ENCODE data around the gene SYT14.
"Not testable (repeated sequence)": the region's sequence is repeated elsewhere in the genome, so short reads cannot be mapped to it uniquely, and the experiment has no call there.

SYT14 gene

GRCh38 chr1:210025870-210026269 is 87.9 kb downstream of the SYT14 start:
- DNase-seq (ENCODE audit: low read depth) = no peak

DNA sequence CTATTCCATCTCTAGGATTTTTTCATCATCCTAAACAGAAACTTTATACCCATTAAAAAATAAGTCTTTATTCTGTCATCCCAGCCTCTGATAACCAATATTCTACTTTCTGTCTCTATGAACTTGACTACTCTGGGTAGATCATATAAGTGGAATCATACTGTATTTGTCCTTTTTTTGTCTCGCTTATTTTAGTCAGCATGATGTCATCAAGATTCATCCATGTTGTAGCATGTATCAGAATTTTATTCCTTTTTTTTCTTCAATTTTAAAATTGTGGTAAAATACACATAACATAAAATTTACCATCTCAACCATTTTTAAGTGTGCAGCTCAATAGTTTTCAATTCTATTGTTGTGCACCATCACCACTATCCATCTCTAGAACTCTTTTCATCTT is 90.0 kb downstream of the SYT14 start:
- DNase-seq (ENCODE audit: low read depth) = no peak

GRCh38 chr1:210031473-210031872 is 93.5 kb downstream of the SYT14 start:
- no peak for DNase-seq (ENCODE audit: low read depth)

GRCh38 chr1:210043058-210043457 is 105.0 kb downstream of the SYT14 start:
- DNase-seq (ENCODE audit: low read depth) = no peak

- no peak for DNase-seq (ENCODE audit: low read depth)
Measured at GRCh38 chr1:210049616-210050015, 111.6 kb downstream of the SYT14 start.

- DNase-seq (ENCODE audit: low read depth) = not testable (repeated sequence)
Measured at GRCh38 chr1:210050491-210050890, 112.5 kb downstream of the SYT14 start.

- no peak for DNase-seq (ENCODE audit: low read depth)
Measured at GRCh38 chr1:210053126-210053525, 115.1 kb downstream of the SYT14 start.

- DNase-seq (ENCODE audit: low read depth) = no peak
Measured at GRCh38 chr1:210057593-210057992, 119.6 kb downstream of the SYT14 start.

DNA sequence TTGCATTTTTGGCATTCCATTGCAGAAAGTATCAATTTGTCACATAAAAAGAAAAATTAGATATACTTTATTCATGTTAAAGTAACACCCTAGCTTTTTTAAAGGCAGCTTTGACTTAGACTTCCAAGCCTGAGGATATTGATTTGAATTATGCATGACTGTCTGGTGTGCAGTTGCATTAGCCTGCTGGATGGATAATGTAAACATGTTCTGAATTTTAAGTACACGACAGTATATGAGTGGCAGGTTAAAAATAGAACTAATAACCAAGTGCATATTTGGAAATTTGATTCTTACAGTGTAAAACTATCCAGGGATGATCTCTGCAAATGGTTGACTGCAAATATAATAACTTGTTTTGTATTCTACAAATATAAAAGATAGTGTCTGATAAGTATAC is 124.0 kb downstream of the SYT14 start:
- DNase-seq (ENCODE audit: low read depth) = no peak

GRCh38 chr1:210070531-210070930 is 132.5 kb downstream of the SYT14 start:
- DNase-seq (ENCODE audit: low read depth) = no peak

DNA sequence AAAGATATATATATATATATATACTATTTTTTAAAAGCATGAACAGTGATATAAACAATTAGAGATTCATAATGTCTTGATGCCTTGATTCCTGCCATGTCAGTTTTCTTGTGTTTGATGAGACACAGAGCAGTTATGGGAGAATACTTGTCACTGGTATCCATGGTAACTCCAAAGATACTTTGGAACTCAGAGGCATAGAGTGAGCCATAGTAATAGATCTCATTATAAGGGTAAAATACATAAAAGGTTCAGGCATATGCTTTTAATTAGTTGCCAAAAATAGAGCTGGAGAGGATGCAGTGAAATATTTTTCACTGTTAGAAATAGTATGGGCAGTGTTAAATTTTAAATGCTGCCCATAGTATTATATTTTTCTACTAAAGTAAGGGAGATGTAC is 134.1 kb downstream of the SYT14 start:
- no peak for DNase-seq (ENCODE audit: low read depth)

DNA sequence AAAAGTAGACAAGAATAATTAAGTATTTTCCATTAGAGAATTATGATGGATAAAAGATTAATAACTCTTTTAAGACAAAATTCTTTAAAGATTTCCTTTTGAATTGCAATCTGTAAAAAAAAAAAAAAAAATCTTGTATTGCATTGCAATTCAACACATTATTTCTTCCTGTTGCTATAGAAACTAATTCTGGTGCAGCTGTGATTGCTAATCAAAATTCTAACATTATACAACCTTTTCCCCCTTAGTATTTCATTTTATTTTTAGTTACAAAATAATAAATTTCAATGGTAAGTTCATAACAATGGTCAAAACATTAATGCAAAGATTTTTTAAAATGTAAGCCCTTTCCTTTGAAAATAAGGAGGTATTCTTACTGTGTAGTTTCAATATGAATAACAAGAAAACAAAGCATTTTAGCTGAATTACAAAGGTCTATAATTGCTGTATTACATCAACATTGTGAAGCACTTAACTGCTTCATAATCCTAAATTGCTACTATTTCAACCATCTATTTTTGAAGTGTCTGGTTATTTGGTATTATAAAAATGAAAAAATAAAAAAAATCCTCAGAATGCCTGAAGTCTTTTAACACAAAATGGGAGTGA is 135.0 kb downstream of the SYT14 start:
- no peak for DNase-seq (ENCODE audit: low read depth)

DNA sequence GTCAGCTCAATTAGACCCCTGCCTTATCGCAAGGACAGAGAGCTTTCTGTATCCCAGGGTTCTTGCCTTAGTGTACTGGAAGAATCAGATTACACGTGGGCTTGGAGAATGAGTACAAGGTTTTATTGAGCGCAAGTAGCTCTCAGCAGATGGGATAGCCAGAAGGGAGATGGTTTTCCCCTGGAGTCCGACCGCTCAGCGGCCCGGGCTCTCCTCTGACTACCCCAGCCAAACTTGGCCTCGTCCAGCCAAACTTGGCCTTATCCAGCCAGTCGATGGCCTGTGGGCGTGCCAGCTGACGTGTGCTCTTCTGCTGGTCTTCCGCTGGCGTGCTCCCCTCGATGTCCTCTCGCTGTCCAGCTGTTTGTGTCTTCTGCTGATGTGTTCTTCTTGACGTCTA is 136.9 kb downstream of the SYT14 start:
- no peak for DNase-seq (ENCODE audit: low read depth)

GRCh38 chr1:210076620-210077019 is 138.6 kb downstream of the SYT14 start:
- DNase-seq (ENCODE audit: low read depth) = no peak

DNA sequence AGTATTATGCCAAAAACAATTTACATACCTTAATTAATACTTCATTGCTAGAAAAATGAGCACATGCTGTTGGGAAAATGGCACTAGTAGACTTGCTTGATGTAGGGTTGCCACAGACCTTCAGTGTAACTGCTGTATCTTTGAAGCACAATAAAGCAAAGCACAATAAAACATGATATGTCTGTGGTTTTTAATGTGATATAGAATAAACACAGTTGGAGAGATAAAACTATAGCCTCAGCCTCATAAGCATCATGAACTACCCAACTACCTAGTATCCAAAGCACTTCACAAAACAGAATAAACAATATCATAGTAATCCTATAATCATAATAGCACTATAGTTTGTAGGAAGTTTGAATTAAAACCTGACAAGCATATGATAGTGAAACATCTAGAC is 143.5 kb downstream of the SYT14 start:
- DNase-seq (ENCODE audit: low read depth) = no peak

DNA sequence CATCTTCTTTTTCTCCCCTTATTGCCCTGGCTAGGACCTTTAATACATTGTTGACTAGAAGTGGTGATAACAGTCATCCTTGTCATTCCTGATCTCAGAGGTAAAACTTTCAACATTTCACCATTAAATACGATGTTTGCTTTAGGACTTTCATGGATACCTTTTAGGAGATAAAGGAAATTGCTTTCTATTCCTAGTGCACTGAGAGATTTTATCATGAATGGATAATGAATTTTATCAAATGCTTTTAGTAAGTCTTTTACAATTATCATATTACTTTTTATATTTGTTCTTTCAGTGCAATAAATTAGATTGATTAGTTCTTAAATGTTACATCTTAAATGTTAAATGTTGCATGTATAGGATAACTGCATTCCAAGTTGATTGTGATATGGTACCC is 147.3 kb downstream of the SYT14 start:
- DNase-seq (ENCODE audit: low read depth) = no peak

DNA sequence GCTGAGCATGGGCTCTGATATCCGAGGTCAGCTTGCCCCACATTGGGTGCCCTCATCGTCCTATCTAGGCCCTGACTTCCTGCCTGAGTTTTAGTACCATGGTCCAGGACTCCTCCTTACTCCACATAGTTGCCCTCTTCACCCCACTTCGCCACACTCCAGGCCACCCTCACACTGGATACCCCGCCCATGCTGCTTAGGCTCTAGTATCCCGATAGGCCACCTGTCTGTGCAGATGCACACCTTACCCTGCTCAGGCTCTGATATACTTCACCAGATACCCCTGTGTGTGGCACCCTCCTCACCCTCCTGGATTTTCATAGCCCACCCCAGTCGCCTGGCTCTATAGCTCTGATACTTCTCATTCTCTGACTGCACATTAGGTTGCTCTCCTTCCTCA is 149.0 kb downstream of the SYT14 start:
- no peak for DNase-seq (ENCODE audit: low read depth)

GRCh38 chr1:210089855-210090254 is 151.8 kb downstream of the SYT14 start:
- DNase-seq (ENCODE audit: low read depth) = no peak

DNA sequence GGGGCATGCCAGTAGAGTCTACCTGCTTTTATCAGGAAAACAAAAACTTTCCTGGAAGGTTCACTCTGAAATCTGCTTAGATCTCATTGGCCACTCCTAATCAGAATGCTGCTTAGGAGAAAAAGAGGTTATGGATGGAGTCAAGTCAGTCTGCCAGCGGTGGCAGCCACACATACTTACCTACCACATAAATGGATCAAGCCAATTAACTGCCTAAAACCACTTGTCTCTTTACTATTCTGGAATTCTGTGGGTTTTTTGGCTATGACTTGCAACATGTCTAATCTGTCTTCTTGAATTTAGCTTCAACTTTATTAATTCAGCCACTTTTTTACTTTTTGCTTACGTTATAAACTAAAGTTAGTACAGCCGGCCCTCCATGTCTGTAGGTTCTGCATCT is 154.3 kb downstream of the SYT14 start:
- DNase-seq (ENCODE audit: low read depth) = no peak

DNA sequence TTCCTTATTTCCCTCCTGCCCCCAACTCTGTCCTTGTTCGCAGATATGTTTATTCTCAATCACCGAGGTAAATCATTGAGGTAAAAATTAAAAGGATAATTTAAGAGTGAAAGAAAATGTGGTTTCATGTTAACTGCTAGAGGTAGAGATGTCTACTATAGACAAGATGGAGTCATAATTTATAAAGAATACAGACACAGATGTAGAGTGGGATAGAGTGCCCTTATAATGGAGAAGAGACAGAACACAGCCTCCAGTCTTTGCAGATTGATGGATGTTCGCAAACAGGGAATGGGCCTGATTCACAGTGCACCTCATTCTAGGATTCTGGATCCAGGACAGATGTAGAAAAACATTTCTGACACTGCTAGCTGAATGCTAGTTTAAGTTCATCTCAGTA is 155.4 kb downstream of the SYT14 start:
- DNase-seq (ENCODE audit: low read depth) = no peak

GRCh38 chr1:210098356-210098755 is 160.3 kb downstream of the SYT14 start:
- no peak for DNase-seq (ENCODE audit: low read depth)

DNA sequence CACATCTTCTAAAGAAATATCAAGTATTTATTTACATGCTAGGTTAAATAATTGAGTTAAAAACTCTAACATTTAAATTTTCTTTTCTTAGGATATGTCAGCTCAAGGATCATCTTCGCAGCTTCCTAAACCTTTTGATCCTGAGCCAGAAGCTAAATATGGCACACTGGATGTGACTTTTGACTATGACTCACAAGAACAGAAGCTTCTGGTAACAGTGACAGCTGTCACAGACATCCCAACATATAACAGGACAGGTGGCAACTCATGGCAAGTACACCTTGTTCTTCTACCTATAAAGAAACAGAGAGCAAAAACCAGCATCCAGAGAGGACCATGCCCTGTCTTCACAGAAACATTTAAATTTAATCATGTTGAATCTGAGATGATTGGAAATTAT is 161.9 kb downstream of the SYT14 start:
- no peak for DNase-seq (ENCODE audit: low read depth)

- no peak for DNase-seq (ENCODE audit: low read depth)
Measured at GRCh38 chr1:210104103-210104502, 166.1 kb downstream of the SYT14 start.

- not testable (repeated sequence) for DNase-seq (ENCODE audit: low read depth)
Measured at GRCh38 chr1:210112906-210113305, 174.9 kb downstream of the SYT14 start.

DNA sequence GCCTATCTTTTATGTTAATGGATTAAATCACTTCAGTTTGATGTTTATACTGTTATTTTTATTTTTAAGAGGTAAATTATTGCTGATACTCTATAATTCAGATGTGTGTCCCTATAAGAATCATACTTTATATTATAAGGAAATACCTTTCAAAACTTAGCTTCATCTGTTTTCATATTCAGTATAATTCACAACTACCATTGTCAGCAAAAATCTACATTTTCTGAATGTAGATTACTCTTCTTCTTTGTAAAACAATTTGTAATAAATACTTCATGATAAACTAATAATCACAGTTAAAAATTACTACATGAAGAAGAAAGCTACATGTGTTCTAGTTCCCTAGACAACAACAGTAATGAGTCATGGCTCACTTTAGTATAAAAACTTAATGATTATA is 179.2 kb downstream of the SYT14 start:
- DNase-seq (ENCODE audit: low read depth) = no peak
